Smooth muscle cell (in vitro differentiated cells): Measurements from ENCODE around the gene NEUROD4. TPM values are rescaled to one million over a fixed set of nuclear protein-coding genes. Genes with fewer than 3 reads are reported as not detected.

Experiments used
- DNase-seq: peaks from one replicate; lab custom pipeline; 2025; ENCODE audit not compliant: unreplicated experiment; lab: John Stamatoyannopoulos, UW
- H2AFZ ChIP-seq: fragments of 200-600 bp; sonication (generic); 2 replicates; pipeline ENCODE4 v1.6.0; 2016; ENCODE audit warnings: antibody characterized with exemption, low read depth, mild to moderate bottlenecking
- H3F3A ChIP-seq: fragments of 200-600 bp; sonication (generic); 2 replicates; pipeline ENCODE4 v1.6.0; 2017; ENCODE audit warnings: antibody characterized with exemption, low read depth
- H3K27ac ChIP-seq: fragments of 200-600 bp; sonication (generic); 2 replicates; pipeline ENCODE4 v1.5.1; 2016; ENCODE audit warnings: low read depth, mild to moderate bottlenecking
- H3K27me3 ChIP-seq: fragments of 200-600 bp; sonication (generic); 2 replicates; pipeline ENCODE4 v1.6.1; 2016; ENCODE audit warnings: low read depth, mild to moderate bottlenecking
- H3K36me3 ChIP-seq: fragments of 200-600 bp; sonication (generic); 2 replicates; pipeline ENCODE4 v1.5.1; 2016; ENCODE audit warnings: low read depth
- H3K4me1 ChIP-seq: fragments of 200-600 bp; sonication (generic); 2 replicates; pipeline ENCODE4 v1.5.1; 2016; ENCODE audit warnings: low read depth
- H3K4me2 ChIP-seq: fragments of 200-600 bp; sonication (generic); 2 replicates; pipeline ENCODE4 v1.6.0; 2016; ENCODE audit warnings: mild to moderate bottlenecking
- H3K4me3 ChIP-seq: fragments of 200-600 bp; sonication (generic); 2 replicates; pipeline ENCODE4 v1.5.1; 2016; ENCODE audit warnings: mild to moderate bottlenecking
- H3K79me2 ChIP-seq: fragments of 200-600 bp; sonication (generic); 2 replicates; pipeline ENCODE4 v1.6.0; 2016; ENCODE audit warnings: low read depth, mild to moderate bottlenecking
- H3K9ac ChIP-seq: fragments of 200-600 bp; sonication (generic); 2 replicates; pipeline ENCODE4 v1.6.0; 2016; ENCODE audit warnings: low read depth
- H3K9me3 ChIP-seq: fragments of 200-600 bp; sonication (generic); replicated peaks from 2 replicates; pipeline ENCODE4 v1.5.1; 2016; ENCODE audit warnings: low read depth
- H4K20me1 ChIP-seq: fragments of 200-600 bp; sonication (generic); 2 replicates; pipeline ENCODE4 v1.6.0; 2016; ENCODE audit warnings: low read depth
- WGBS: methylation state at CpG from one replicate; pipeline ENCODE4 v1.1.7; 2016; ENCODE audit warnings: low lambda C conversion rate; 5-methylcytosine and 5-hydroxymethylcytosine counted together
- polyA plus RNA-seq: library from polyadenylated mRNA; unstranded; fragments of >200 nt; fragmentation: Nextera tagmentation; extraction: Ambion mirVana; gene quantifications from 2 replicates; pipeline ENCODE4 v1.2.1, GENCODE V29; 2016
- total RNA-seq: library from RNA; depleted of rRNA; stranded (reverse); fragments of >200 nt; gene quantifications from 2 replicates; pipeline ENCODE4 v1.2.3, GENCODE V29; 2014
- TF ChIP-seq, protein P1 (sequence below): fragments of 200-600 bp; sonication (generic); IDR thresholded peaks from 2 replicates; pipeline ENCODE4 v1.5.1; 2017; ENCODE audit warnings: borderline replicate concordance, mild to moderate bottlenecking, antibody characterized with exemption; ENCODE audit not compliant: insufficient read depth, poor library complexity, severe bottlenecking

NEUROD4 gene
- total and polyA plus RNA-seq, 2 experiments from 2014 or later, result not detected

- Histone ChIP-seq H3K27me3 (peaks cover 4% of the 10 kb centered on the region), H3K4me3 (no peak overlapping the region), H3K9ac (no peak overlapping the region), H3K36me3 (no peaks in the 10 kb centered on the region), H3K79me2 (no peaks in the 10 kb centered on the region), H3K27ac (no peak overlapping the region), H3K4me2 (no peak overlapping the region), H3K4me1 (peaks cover 4% of the 10 kb centered on the region), H3F3A (no peaks in the 10 kb centered on the region), H2AFZ (no peak overlapping the region), H4K20me1 (no peaks in the 10 kb centered on the region), H3K9me3 (no peaks in the 10 kb centered on the region)
- no peak for DNase-seq
- TF ChIP-seq, protein P1, sequence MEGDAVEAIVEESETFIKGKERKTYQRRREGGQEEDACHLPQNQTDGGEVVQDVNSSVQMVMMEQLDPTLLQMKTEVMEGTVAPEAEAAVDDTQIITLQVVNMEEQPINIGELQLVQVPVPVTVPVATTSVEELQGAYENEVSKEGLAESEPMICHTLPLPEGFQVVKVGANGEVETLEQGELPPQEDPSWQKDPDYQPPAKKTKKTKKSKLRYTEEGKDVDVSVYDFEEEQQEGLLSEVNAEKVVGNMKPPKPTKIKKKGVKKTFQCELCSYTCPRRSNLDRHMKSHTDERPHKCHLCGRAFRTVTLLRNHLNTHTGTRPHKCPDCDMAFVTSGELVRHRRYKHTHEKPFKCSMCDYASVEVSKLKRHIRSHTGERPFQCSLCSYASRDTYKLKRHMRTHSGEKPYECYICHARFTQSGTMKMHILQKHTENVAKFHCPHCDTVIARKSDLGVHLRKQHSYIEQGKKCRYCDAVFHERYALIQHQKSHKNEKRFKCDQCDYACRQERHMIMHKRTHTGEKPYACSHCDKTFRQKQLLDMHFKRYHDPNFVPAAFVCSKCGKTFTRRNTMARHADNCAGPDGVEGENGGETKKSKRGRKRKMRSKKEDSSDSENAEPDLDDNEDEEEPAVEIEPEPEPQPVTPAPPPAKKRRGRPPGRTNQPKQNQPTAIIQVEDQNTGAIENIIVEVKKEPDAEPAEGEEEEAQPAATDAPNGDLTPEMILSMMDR, result no peak
- WGBS, result 76% methylated on average over 5 of the region's 5 CpGs
These were observed 23.6 kb upstream of the NEUROD4 start for GRCh38 chr12:54996205-54996604.

- WGBS, result 73% methylated on average over 4 of the region's 4 CpGs
- no peaks in the 10 kb centered on the region for H3K79me2 ChIP-seq
- no peaks in the 10 kb centered on the region for H3K36me3 ChIP-seq
These were observed 21.7 kb upstream of the NEUROD4 start for GRCh38 chr12:54997929-54998522.

GRCh38 chr12:54998958-54999510, 20.7 kb upstream of the NEUROD4 start:
- Histone ChIP-seq H3K79me2 (no peaks in the 10 kb centered on the region), H3K4me3 (no peak overlapping the region), H3F3A (no peaks in the 10 kb centered on the region), H3K4me2 (no peak overlapping the region), H4K20me1 (no peaks in the 10 kb centered on the region), H3K27me3 (peaks cover 4% of the 10 kb centered on the region), H3K36me3 (no peaks in the 10 kb centered on the region), H3K9ac (no peak overlapping the region), H3K4me1 (peaks cover 4% of the 10 kb centered on the region), H3K9me3 (no peaks in the 10 kb centered on the region), H2AFZ (no peak overlapping the region), H3K27ac (no peak overlapping the region)
- TF ChIP-seq, protein P1, result no peak
- no peak for DNase-seq
- 65% methylated on average over 5 of the region's 5 CpGs for WGBS

More at GRCh38 chr12:54997929-54998522, 21.7 kb upstream of the NEUROD4 start:
- no peak overlapping the region for H3K27ac ChIP-seq
- H3K4me3 ChIP-seq, result no peak overlapping the region
- H3K9me3 ChIP-seq, result no peaks in the 10 kb centered on the region
- no peak overlapping the region for H3K4me2 ChIP-seq
- H3F3A ChIP-seq, result no peaks in the 10 kb centered on the region
- DNase-seq, result no peak
- TF ChIP-seq, protein P1, result no peak
- peaks cover 4% of the 10 kb centered on the region for H3K4me1 ChIP-seq
- H4K20me1 ChIP-seq, result no peaks in the 10 kb centered on the region
- peaks cover 4% of the 10 kb centered on the region for H3K27me3 ChIP-seq
- no peak overlapping the region for H3K9ac ChIP-seq
- no peak overlapping the region for H2AFZ ChIP-seq
